Measurements from ENCODE around the gene CRIM1.

DNA sequence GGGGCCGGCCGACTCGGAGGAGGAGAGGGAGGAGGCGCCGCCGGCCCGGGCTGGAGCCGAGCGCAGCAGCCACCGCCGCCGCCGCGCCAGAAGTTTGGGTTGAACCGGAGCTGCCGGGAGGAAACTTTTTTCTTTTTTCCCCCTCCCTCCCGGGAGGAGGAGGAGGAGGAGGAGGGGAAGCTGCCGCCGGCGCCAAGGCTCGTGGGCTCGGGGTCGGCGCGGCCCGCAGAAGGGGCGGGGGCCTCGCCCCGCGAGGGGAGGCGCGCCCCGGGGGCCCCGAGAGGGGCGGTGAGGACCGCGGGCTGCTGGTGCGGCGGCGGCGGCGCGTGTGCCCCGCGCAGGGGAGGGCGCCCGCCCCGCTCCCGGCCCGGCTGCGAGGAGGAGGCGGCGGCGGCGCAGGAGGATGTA is 316 bp downstream of the CRIM1 start:
- TF ChIP-seq, protein P1, sequence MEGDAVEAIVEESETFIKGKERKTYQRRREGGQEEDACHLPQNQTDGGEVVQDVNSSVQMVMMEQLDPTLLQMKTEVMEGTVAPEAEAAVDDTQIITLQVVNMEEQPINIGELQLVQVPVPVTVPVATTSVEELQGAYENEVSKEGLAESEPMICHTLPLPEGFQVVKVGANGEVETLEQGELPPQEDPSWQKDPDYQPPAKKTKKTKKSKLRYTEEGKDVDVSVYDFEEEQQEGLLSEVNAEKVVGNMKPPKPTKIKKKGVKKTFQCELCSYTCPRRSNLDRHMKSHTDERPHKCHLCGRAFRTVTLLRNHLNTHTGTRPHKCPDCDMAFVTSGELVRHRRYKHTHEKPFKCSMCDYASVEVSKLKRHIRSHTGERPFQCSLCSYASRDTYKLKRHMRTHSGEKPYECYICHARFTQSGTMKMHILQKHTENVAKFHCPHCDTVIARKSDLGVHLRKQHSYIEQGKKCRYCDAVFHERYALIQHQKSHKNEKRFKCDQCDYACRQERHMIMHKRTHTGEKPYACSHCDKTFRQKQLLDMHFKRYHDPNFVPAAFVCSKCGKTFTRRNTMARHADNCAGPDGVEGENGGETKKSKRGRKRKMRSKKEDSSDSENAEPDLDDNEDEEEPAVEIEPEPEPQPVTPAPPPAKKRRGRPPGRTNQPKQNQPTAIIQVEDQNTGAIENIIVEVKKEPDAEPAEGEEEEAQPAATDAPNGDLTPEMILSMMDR (IDR thresholded peaks at IDR 0.05), result no peak
- TF ChIP-seq POLR2A (IDR thresholded peaks at IDR 0.05; ENCODE audit: low read length) (no peak), MYC (IDR thresholded peaks at IDR 0.05; ENCODE audit: borderline replicate concordance, low read length) (no peak), ESRRA (IDR thresholded peaks at IDR 0.05; ENCODE audit: borderline replicate concordance, low read length) (no peak), EP300 (IDR thresholded peaks at IDR 0.05) (no peak), SREBF2 (IDR thresholded peaks at IDR 0.05) (no peak), CEBPB (IDR thresholded peaks at IDR 0.05) (no peak), NPAS2 (CRISPR knock-in tag; IDR thresholded peaks at IDR 0.05; ENCODE audit: borderline replicate concordance) (no peak), BHLHE40 (IDR thresholded peaks at IDR 0.05; ENCODE audit: low read depth, low read length) (no peak), EHMT2 (IDR thresholded peaks at IDR 0.05; ENCODE audit: low read depth) (no peak), RFX5 (IDR thresholded peaks at IDR 0.05) (no peak)
- TF ChIP-seq, protein P2, sequence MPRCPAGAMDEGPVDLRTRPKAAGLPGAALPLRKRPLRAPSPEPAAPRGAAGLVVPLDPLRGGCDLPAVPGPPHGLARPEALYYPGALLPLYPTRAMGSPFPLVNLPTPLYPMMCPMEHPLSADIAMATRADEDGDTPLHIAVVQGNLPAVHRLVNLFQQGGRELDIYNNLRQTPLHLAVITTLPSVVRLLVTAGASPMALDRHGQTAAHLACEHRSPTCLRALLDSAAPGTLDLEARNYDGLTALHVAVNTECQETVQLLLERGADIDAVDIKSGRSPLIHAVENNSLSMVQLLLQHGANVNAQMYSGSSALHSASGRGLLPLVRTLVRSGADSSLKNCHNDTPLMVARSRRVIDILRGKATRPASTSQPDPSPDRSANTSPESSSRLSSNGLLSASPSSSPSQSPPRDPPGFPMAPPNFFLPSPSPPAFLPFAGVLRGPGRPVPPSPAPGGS (IDR thresholded peaks at IDR 0.05), result peak; percentile 8; the same call in 1 of the 3 replicates
